ENCODE results near the gene LRRC70.
"Not testable (repeated sequence)": the region's sequence is repeated elsewhere in the genome, so short reads cannot be mapped to it uniquely, and the experiment has no call there.

LRRC70 gene

GRCh38 chr5:62616615-62617277 lies 38.1 kb downstream of the LRRC70 start:
- H3K4me3 ChIP-seq (replicated peaks; ENCODE audit: low read depth, low read length): no peak overlapping the region
- DNase-seq (ENCODE audit: extremely low read depth, insufficient read length): no peak
- no peaks in the 10 kb centered on the region for H3K27me3 ChIP-seq (replicated peaks; ENCODE audit: control insufficient read depth, insufficient read depth, low read length)
- H3K36me3 ChIP-seq (ENCODE audit: control insufficient read depth, insufficient read depth, low read length): peaks cover 2% of the 10 kb centered on the region
- no peak for TF ChIP-seq CTCF (IDR thresholded peaks at IDR 0.05; ENCODE audit: insufficient read depth, low read length, poor library complexity, severe bottlenecking)

GRCh38 chr5:62617943-62618342 lies 39.3 kb downstream of the LRRC70 start:
- DNase-seq (ENCODE audit: extremely low read depth, insufficient read length): no peak
- no peak for TF ChIP-seq CTCF (IDR thresholded peaks at IDR 0.05; ENCODE audit: insufficient read depth, low read length, poor library complexity, severe bottlenecking)
- peaks cover 2% of the 10 kb centered on the region for H3K36me3 ChIP-seq (ENCODE audit: control insufficient read depth, insufficient read depth, low read length)
- H3K4me3 ChIP-seq (replicated peaks; ENCODE audit: low read depth, low read length): no peak overlapping the region
- H3K27me3 ChIP-seq (replicated peaks; ENCODE audit: control insufficient read depth, insufficient read depth, low read length): no peaks in the 10 kb centered on the region

- Histone ChIP-seq H3K27me3 (replicated peaks; ENCODE audit: control insufficient read depth, insufficient read depth, low read length) (no peaks in the 10 kb centered on the region), H3K4me3 (replicated peaks; ENCODE audit: low read depth, low read length) (no peak overlapping the region), H3K36me3 (ENCODE audit: control insufficient read depth, insufficient read depth, low read length) (no peaks in the 10 kb centered on the region)
- no peak for DNase-seq (ENCODE audit: extremely low read depth, insufficient read length)
- no peak for TF ChIP-seq CTCF (IDR thresholded peaks at IDR 0.05; ENCODE audit: insufficient read depth, low read length, poor library complexity, severe bottlenecking)
These were observed 42.1 kb downstream of the LRRC70 start for GRCh38 chr5:62620761-62621160.

- H3K36me3 ChIP-seq (ENCODE audit: control insufficient read depth, insufficient read depth, low read length): no peaks in the 10 kb centered on the region
- TF ChIP-seq CTCF (IDR thresholded peaks at IDR 0.05; ENCODE audit: insufficient read depth, low read length, poor library complexity, severe bottlenecking): no peak
- no peak overlapping the region for H3K4me3 ChIP-seq (replicated peaks; ENCODE audit: low read depth, low read length)
These were observed 42.7 kb downstream of the LRRC70 start for GRCh38 chr5:62621280-62621679.

GRCh38 chr5:62623271-62623670 lies 44.7 kb downstream of the LRRC70 start:
- no peak for TF ChIP-seq CTCF (IDR thresholded peaks at IDR 0.05; ENCODE audit: insufficient read depth, low read length, poor library complexity, severe bottlenecking)
- Histone ChIP-seq H3K27me3 (replicated peaks; ENCODE audit: control insufficient read depth, insufficient read depth, low read length) (no peaks in the 10 kb centered on the region), H3K36me3 (ENCODE audit: control insufficient read depth, insufficient read depth, low read length) (peaks cover 3% of the 10 kb centered on the region; the same call in 1 of the 2 replicates), H3K4me3 (replicated peaks; ENCODE audit: low read depth, low read length) (no peak overlapping the region)
- no peak for DNase-seq (ENCODE audit: extremely low read depth, insufficient read length)

More at GRCh38 chr5:62621280-62621679, 42.7 kb downstream of the LRRC70 start:
- no peak for DNase-seq (ENCODE audit: extremely low read depth, insufficient read length)
- H3K27me3 ChIP-seq (replicated peaks; ENCODE audit: control insufficient read depth, insufficient read depth, low read length): no peaks in the 10 kb centered on the region

GRCh38 chr5:62624436-62624835 lies 45.8 kb downstream of the LRRC70 start:
- DNase-seq (ENCODE audit: extremely low read depth, insufficient read length); H3K36me3 ChIP-seq (ENCODE audit: control insufficient read depth, insufficient read depth, low read length); H3K4me3 ChIP-seq (replicated peaks; ENCODE audit: low read depth, low read length); H3K27me3 ChIP-seq (replicated peaks; ENCODE audit: control insufficient read depth, insufficient read depth, low read length): not testable (repeated sequence)

All from GM06990 (cell line).